Endodermal cell (in vitro differentiated cells): ENCODE data around the gene RAB4B. TPM values are rescaled to one million over a fixed set of nuclear protein-coding genes. Genes with fewer than 3 reads are reported as not detected.
A peak's percentile ranks its signal among the peaks of the same experiment; 100 is the strongest.
"Not testable (repeated sequence)": the region's sequence is repeated elsewhere in the genome, so short reads cannot be mapped to it uniquely, and the experiment has no call there.

Experiments used
- DNase-seq: peaks from one replicate; pipeline ENCODE4 v3.0.0-alpha.2; 2017
- H3K27ac ChIP-seq: 2 replicates; pipeline ENCODE4 v1.5.1; 2013; ENCODE audit warnings: mild to moderate bottlenecking, low read depth, low read length, moderate library complexity
- H3K27me3 ChIP-seq: 2 replicates; pipeline ENCODE4 v1.6.1; 2013; ENCODE audit warnings: mild to moderate bottlenecking, low read length, moderate library complexity; ENCODE audit not compliant: insufficient read depth, control insufficient read depth, poor library complexity, severe bottlenecking
- H3K36me3 ChIP-seq: 2 replicates; pipeline ENCODE4 v1.7.0; 2013; ENCODE audit warnings: mild to moderate bottlenecking, low read length, moderate library complexity; ENCODE audit not compliant: control insufficient read depth, insufficient read depth
- H3K4me1 ChIP-seq: one replicate; pipeline ENCODE4 v1.7.0; 2013; ENCODE audit warnings: low read length; ENCODE audit not compliant: control insufficient read depth, insufficient read depth
- H3K4me3 ChIP-seq: 2 replicates; pipeline ENCODE4 v1.5.1; 2013; ENCODE audit warnings: mild to moderate bottlenecking, low read length, moderate library complexity
- H3K9ac ChIP-seq: 2 replicates; pipeline ENCODE4 v1.6.1; 2013; ENCODE audit warnings: mild to moderate bottlenecking, low read length, moderate library complexity; ENCODE audit not compliant: poor library complexity, severe bottlenecking; ENCODE audit errors: extremely low read depth
- H3K9me3 ChIP-seq: 2 replicates; pipeline ENCODE4 v1.6.1; 2013; ENCODE audit warnings: mild to moderate bottlenecking, low read length, moderate library complexity; ENCODE audit not compliant: control insufficient read depth
- H3K27ac Mint-ChIP-seq: 2 replicates; pipeline ENCODE4 v1.8.0; 2020; ENCODE audit warnings: mixed read lengths
- H3K27me3 Mint-ChIP-seq: 2 replicates; pipeline ENCODE4 v1.8.0; 2021; ENCODE audit warnings: mild to moderate bottlenecking, mixed read lengths; ENCODE audit not compliant: insufficient read depth
- H3K36me3 Mint-ChIP-seq: 2 replicates; pipeline ENCODE4 v1.8.0; 2020; ENCODE audit warnings: low read depth, mixed read lengths
- H3K4me1 Mint-ChIP-seq: 2 replicates; pipeline ENCODE4 v1.8.0; 2020; ENCODE audit warnings: mixed read lengths
- H3K4me3 Mint-ChIP-seq: 2 replicates; pipeline ENCODE4 v1.8.0; 2020; ENCODE audit warnings: mild to moderate bottlenecking, moderate library complexity, mixed read lengths
- H3K9me3 Mint-ChIP-seq: 2 replicates; pipeline ENCODE4 v1.8.0; 2020; ENCODE audit warnings: mild to moderate bottlenecking, mixed read lengths
- CTCF ChIP-seq: fragments of 200-600 bp; sonication (generic); conservative IDR thresholded peaks from 2 replicates; pipeline ENCODE4 v1.5.0; 2021; ENCODE audit warnings: antibody characterized with exemption, mild to moderate bottlenecking
- whole genome bisulfite sequencing, 2 experiments: methylation state at CpG; one replicate each; pipeline versions ENCODE4 v1.1.5 to v1.1.7; 2013; ENCODE audit warnings: missing lambda C conversion rate in 2 of 2, mixed read lengths in 1 of 2; ENCODE audit not compliant: insufficient coverage in 1 of 2, insufficient read length in 1 of 2; 5-methylcytosine and 5-hydroxymethylcytosine counted together
- total RNA-seq, 2 donors: library from RNA; stranded (reverse); fragmentation: NEBNext Ultra II Directional in 1 of 2; extraction: Animal tissue kit (Norgen Biotek cat#: 25700) in 1 of 2; gene quantifications; 2 replicates in 1 of 2; 3 replicates in 1 of 2; pipeline ENCODE4 v1.2.1, GENCODE V29; 2021

Gene RAB4B
- total RNA-seq, 2 donors from 2014 or later = 29.2 to 34.1 TPM

GRCh38 chr19:40810160-40810559 is 32.1 kb downstream of the RAB4B start:
- H3K36me3 ChIP-seq = peaks cover 41% of the 10 kb centered on the region
- Mint-ChIP-seq H3K27ac (peak overlapping the region; percentile 98), H3K36me3 (peaks cover 21% of the 10 kb centered on the region), H3K4me3 (peak overlapping the region; percentile 67), H3K4me1 (peaks cover 31% of the 10 kb centered on the region), H3K9me3 (no peaks in the 10 kb centered on the region), H3K27me3 (peaks cover 33% of the 10 kb centered on the region)
- H3K4me1 ChIP-seq = no peaks in the 10 kb centered on the region
- peak overlapping the region; percentile 30 for H3K27ac ChIP-seq
- H3K27me3 ChIP-seq = no peaks in the 10 kb centered on the region
- H3K9me3 ChIP-seq = no peaks in the 10 kb centered on the region
- H3K4me3 ChIP-seq = peak overlapping the region; percentile 69
- TF ChIP-seq CTCF = no peak
- 85 to 100% methylated on average over 4 to 10 of the region's 14 CpGs for WGBS, 2 experiments
- H3K9ac ChIP-seq = peak overlapping the region; percentile 34
- DNase-seq = peak; percentile 60

- Mint-ChIP-seq H3K27ac (peak overlapping the region; percentile 98), H3K36me3 (peaks cover 19% of the 10 kb centered on the region), H3K4me3 (peak overlapping the region; percentile 67), H3K27me3 (peaks cover 39% of the 10 kb centered on the region), H3K4me1 (peaks cover 29% of the 10 kb centered on the region)
- H3K4me1 ChIP-seq, H3K27me3 ChIP-seq, H3K9me3 Mint-ChIP-seq, H3K9me3 ChIP-seq: not testable (repeated sequence)
- Histone ChIP-seq H3K9ac (peak overlapping the region; percentile 34), H3K4me3 (peak overlapping the region; percentile 69), H3K36me3 (peaks cover 34% of the 10 kb centered on the region), H3K27ac (peak overlapping the region; percentile 38)
- TF ChIP-seq CTCF = peak; percentile 28
- WGBS, 2 experiments = 3 to 4% methylated on average over 16 to 28 of the region's 65 CpGs
- DNase-seq = peak; percentile 94
Measured at GRCh38 chr19:40810649-40811408, 32.8 kb downstream of the RAB4B start.

DNA sequence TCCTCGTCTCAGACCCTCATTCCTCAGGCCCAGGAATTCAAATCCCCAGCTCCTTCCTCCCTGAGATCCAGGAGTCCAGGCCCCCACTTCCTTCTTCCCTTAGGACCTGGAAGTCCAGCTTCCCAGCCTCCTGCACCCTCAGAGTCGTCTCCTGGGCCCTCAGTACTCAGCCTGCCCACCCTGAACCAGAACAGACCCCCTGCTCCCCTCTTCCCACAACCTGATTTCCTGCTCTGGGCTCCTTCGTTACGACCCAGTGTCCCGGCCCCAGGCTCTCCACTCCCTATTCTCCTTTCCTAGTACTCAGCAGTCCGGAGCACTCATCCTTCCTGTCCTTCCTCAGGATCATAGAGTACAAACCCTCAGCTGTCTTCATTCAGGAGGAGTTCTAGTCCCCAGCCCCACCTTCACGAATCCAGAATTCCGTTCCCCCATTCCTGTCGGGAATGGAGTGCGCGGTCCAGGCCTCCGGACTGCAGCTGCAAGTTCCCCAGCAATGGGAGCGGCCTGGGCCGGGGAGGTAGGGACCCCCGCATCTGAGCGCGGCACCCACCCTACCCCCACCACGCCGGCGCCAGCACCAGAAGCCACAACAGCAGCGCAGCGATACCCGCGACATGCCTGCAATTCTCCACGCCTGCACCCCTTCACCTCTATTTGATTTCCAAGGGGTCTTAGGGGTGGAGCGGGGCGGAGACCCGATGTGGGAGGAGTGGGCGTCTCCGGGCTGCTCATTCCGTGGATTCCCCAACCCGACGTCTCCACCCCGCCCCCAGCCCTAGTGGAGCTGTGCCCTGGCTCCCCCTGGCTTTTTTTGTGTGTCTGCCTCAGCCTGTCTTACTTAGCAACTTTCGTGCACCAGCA is 33.7 kb downstream of the RAB4B start:
- peak; percentile 20 for TF ChIP-seq CTCF
- Histone ChIP-seq H3K27me3 (no peaks in the 10 kb centered on the region), H3K4me3 (peak overlapping the region; percentile 69), H3K36me3 (peaks cover 29% of the 10 kb centered on the region), H3K9me3 (no peaks in the 10 kb centered on the region), H3K27ac (no peak overlapping the region), H3K9ac (no peak overlapping the region), H3K4me1 (no peaks in the 10 kb centered on the region)
- peak; percentile 74 for DNase-seq
- H3K4me3 Mint-ChIP-seq = peak overlapping the region; percentile 67
- H3K9me3 Mint-ChIP-seq = no peaks in the 10 kb centered on the region
- peaks cover 18% of the 10 kb centered on the region for H3K36me3 Mint-ChIP-seq
- peak overlapping the region; percentile 78 for H3K27ac Mint-ChIP-seq
- 14 to 41% methylated on average over 6 to 27 of the region's 35 CpGs for WGBS, 2 experiments
- H3K27me3 Mint-ChIP-seq = peaks cover 46% of the 10 kb centered on the region
- H3K4me1 Mint-ChIP-seq = peaks cover 22% of the 10 kb centered on the region

DNA sequence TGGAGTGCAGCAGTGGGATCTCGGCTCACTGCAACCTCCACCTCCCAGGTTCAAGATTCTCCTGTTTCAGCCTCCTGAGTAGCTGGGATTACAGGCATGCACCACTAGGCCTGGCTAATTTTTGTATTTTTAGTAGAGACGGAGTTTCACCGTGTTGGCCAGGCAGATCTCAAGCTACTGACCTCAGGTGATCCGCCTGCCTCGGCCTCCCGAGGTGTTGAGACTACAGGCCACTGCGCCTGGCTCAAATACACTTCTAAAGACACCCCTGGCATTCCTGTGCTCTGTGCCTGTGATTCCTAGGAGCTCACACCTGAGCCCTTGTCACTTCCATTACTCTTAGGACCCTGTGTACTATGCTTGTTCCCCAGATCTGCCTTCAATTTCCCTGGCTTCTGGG is 34.5 kb downstream of the RAB4B start:
- peaks cover 12% of the 10 kb centered on the region for H3K36me3 Mint-ChIP-seq
- H3K27me3 Mint-ChIP-seq = peaks cover 55% of the 10 kb centered on the region
- H3K9me3 Mint-ChIP-seq, H3K9me3 ChIP-seq, H3K27ac ChIP-seq, H3K27ac Mint-ChIP-seq, H3K4me3 ChIP-seq, H3K4me1 ChIP-seq, H3K27me3 ChIP-seq, H3K9ac ChIP-seq: not testable (repeated sequence)
- peak overlapping the region; percentile 67 for H3K4me3 Mint-ChIP-seq
- H3K36me3 ChIP-seq = peaks cover 22% of the 10 kb centered on the region
- H3K4me1 Mint-ChIP-seq = peaks cover 16% of the 10 kb centered on the region
- DNase-seq = peak; percentile 48
- 90 to 92% methylated on average over 4 to 7 of the region's 7 CpGs for WGBS, 2 experiments
